HG02610 (cell line): ENCODE measurements around the gene STEAP3.
A peak's percentile ranks its signal among the peaks of the same experiment; 100 is the strongest.

Source experiments
- ATAC-seq: cut with Tn5 transposase; IDR thresholded peaks from one replicate; pipeline ENCODE4 v1.9.1; 2021; ENCODE audit warnings: mild to moderate bottlenecking, moderate library complexity; ENCODE audit not compliant: unreplicated experiment

The STEAP3 gene

GRCh38 chr2:119290859-119291587 lies 67.4 kb downstream of the STEAP3 start:
- ATAC-seq: peak; percentile 66

- ATAC-seq: no peak
These were observed 68.0 kb downstream of the STEAP3 start for GRCh38 chr2:119291588-119292167.

- ATAC-seq: peak; percentile 46
These were observed 68.6 kb downstream of the STEAP3 start for GRCh38 chr2:119292226-119292625.

- no peak for ATAC-seq
These were observed 69.6 kb downstream of the STEAP3 start for GRCh38 chr2:119293254-119293653.

- no peak for ATAC-seq
These were observed 70.3 kb downstream of the STEAP3 start for GRCh38 chr2:119293900-119294299.

- no peak for ATAC-seq
These were observed 71.0 kb downstream of the STEAP3 start for GRCh38 chr2:119294671-119295070.

- no peak for ATAC-seq
These were observed 72.2 kb downstream of the STEAP3 start for GRCh38 chr2:119295688-119296375.

- ATAC-seq: no peak
These were observed 77.8 kb downstream of the STEAP3 start for GRCh38 chr2:119301413-119301812.

- no peak for ATAC-seq
These were observed 81.2 kb downstream of the STEAP3 start for GRCh38 chr2:119304847-119305246.

GRCh38 chr2:119305497-119306195 lies 82.0 kb downstream of the STEAP3 start:
- no peak for ATAC-seq

- no peak for ATAC-seq
These were observed 82.6 kb downstream of the STEAP3 start for GRCh38 chr2:119306196-119306590.

GRCh38 chr2:119307419-119308140 lies 83.9 kb downstream of the STEAP3 start:
- no peak for ATAC-seq

- ATAC-seq: no peak
These were observed 85.2 kb downstream of the STEAP3 start for GRCh38 chr2:119308793-119309330.

- ATAC-seq: no peak
These were observed 87.7 kb downstream of the STEAP3 start for GRCh38 chr2:119311371-119311770.

- ATAC-seq: no peak
These were observed 88.2 kb downstream of the STEAP3 start for GRCh38 chr2:119311831-119312230.
